HCT116 (cell line): ENCODE results near the gene CDCA4. TPM values are rescaled to one million over a fixed set of nuclear protein-coding genes. Genes with fewer than 3 reads are reported as not detected.
A peak's percentile ranks its signal among the peaks of the same experiment; 100 is the strongest.

Experiments
- ATAC-seq: fragments of 200-7000 bp; cut with Tn5 transposase; 2 replicates; pipeline ENCODE4 v1.9.1; 2020; ENCODE audit warnings: mild to moderate bottlenecking, moderate library complexity
- BruUV-seq: library from RNA; stranded (reverse); fragments of 400-500 nt; replicated peaks from 2 replicates; lab custom pipeline; 2021; lab: Mats Ljungman, UMichigan
- CTCF ChIA-PET: fragments of 300-600 bp; sonication (Branson Sonifier 250); formaldehyde crosslinking; loops from one replicate; lab custom pipeline; 2021; ENCODE audit warnings: antibody characterized with exemption; lab: Charles Lee
- POLR2A ChIA-PET: fragments of 300-600, 350-600 bp; sonication (Branson Sonifier 250); formaldehyde crosslinking; loops from one replicate; lab custom pipeline; 2021; ENCODE audit warnings: antibody characterized with exemption; lab: Charles Lee
- RAD21 ChIA-PET, 2 experiments: fragments of 300-600 bp; sonication (Branson Sonifier 250); formaldehyde crosslinking; loops; one replicate each; lab custom pipeline; 2023; ENCODE audit warnings: low total read pairs in 2 of 2; ENCODE audit not compliant: uncharacterized antibody in 2 of 2, unreplicated experiment in 2 of 2, low non-redundant PET in 1 of 2; lab: Charles Lee
- DNase-seq: peaks from one replicate; pipeline ENCODE4 v3.0.0-alpha.2; 2010; ENCODE audit warnings: low read depth, low spot score
- H2AFZ ChIP-seq: fragments of 200-600 bp; shearing (Covaris generic), sonication (generic); 2 replicates; pipeline ENCODE4 v1.6.1; 2017; ENCODE audit warnings: low read depth, mixed run types, mixed read lengths, antibody characterized with exemption, low read length; ENCODE audit not compliant: poor library complexity, severe bottlenecking
- H3K27ac ChIP-seq: 2 replicates; pipeline ENCODE4 v1.5.1; 2012; ENCODE audit warnings: low read depth, low read length
- H3K27me3 ChIP-seq: fragments of 200-600 bp; sonication (generic); 2 replicates; pipeline ENCODE4 v1.6.1; 2016; ENCODE audit warnings: mixed run types, low read length, mixed read lengths; ENCODE audit not compliant: insufficient read depth
- H3K36me3 ChIP-seq, 2 experiments: fragments of 200-500 bp in 1 of 2; fragments of 200-600 bp in 1 of 2; sonication (Bioruptor generic) in 1 of 2; sonication (generic) in 1 of 2; 2 replicates each; pipeline versions ENCODE4 v1.5.1 to v1.6.1; 2014 to 2016; ENCODE audit warnings: low read length in 2 of 2, inconsistent platforms in 1 of 2, mixed read lengths in 1 of 2, mixed run types in 1 of 2; ENCODE audit not compliant: insufficient read depth in 2 of 2, control insufficient read depth in 1 of 2
- H3K4me1 ChIP-seq, 2 experiments: fragments of 200-600 bp in 1 of 2; sonication (generic) in 1 of 2; 2 replicates each; pipeline versions ENCODE4 v1.5.1 to v1.6.1; 2012 to 2017; ENCODE audit warnings: low read length in 2 of 2, inconsistent platforms in 1 of 2, mild to moderate bottlenecking in 1 of 2, mixed read lengths in 1 of 2, mixed run types in 1 of 2, moderate library complexity in 1 of 2; ENCODE audit not compliant: insufficient read depth in 2 of 2, control insufficient read depth in 1 of 2
- H3K4me2 ChIP-seq: fragments of 200-600 bp; sonication (generic); 2 replicates; pipeline ENCODE4 v1.6.1; 2017; ENCODE audit warnings: mixed run types, low read length, mixed read lengths
- H3K4me3 ChIP-seq, 2 experiments: fragments of 200-600 bp in 1 of 2; sonication (generic) in 1 of 2; replicated peaks in 1 of 2; 2 replicates each; pipeline ENCODE4 v1.5.1; 2011 to 2016; ENCODE audit warnings: low read length in 2 of 2, control low read depth in 1 of 2, low read depth in 1 of 2, mild to moderate bottlenecking in 1 of 2, mixed read lengths in 1 of 2, mixed run types in 1 of 2
- H3K79me2 ChIP-seq: fragments of 200-600 bp; sonication (generic); 2 replicates; pipeline ENCODE4 v1.6.1; 2017; ENCODE audit warnings: mild to moderate bottlenecking, mixed run types, low read length, moderate library complexity, mixed read lengths; ENCODE audit not compliant: insufficient read depth
- H3K9ac ChIP-seq: fragments of 200-600 bp; sonication (generic); 2 replicates; pipeline ENCODE4 v1.6.1; 2016; ENCODE audit warnings: low read length, mixed read lengths
- H3K9me2 ChIP-seq: fragments of 200-600 bp; sonication (generic), shearing (Covaris generic); 2 replicates; pipeline ENCODE4 v1.6.1; 2017; ENCODE audit warnings: mixed run types, mild to moderate bottlenecking, moderate library complexity; ENCODE audit not compliant: insufficient read depth
- H3K9me3 ChIP-seq, 2 experiments: fragments of 200-500 bp in 1 of 2; fragments of 200-600 bp in 1 of 2; sonication (Bioruptor generic) in 1 of 2; sonication (generic) in 1 of 2; 2 replicates each; pipeline ENCODE4 v1.6.1; 2014 to 2017; ENCODE audit warnings: low read length in 2 of 2, mixed read lengths in 2 of 2, inconsistent platforms in 1 of 2, low read depth in 1 of 2, mild to moderate bottlenecking in 1 of 2, mixed run types in 1 of 2, moderate library complexity in 1 of 2; ENCODE audit not compliant: control insufficient read depth in 1 of 2, insufficient read depth in 1 of 2
- H4K20me1 ChIP-seq: fragments of 200-600 bp; sonication (generic), shearing (Covaris generic); 2 replicates; pipeline ENCODE4 v1.6.1; 2017; ENCODE audit warnings: mixed run types, mild to moderate bottlenecking, moderate library complexity; ENCODE audit not compliant: insufficient read depth
- ATF3 ChIP-seq: IDR thresholded peaks from 2 replicates; pipeline ENCODE4 v1.6.1; 2012
- CBX3 ChIP-seq: IDR thresholded peaks from 2 replicates; pipeline ENCODE4 v1.6.1; 2012; ENCODE audit warnings: low read depth
- CEBPB ChIP-seq: IDR thresholded peaks from 2 replicates; pipeline ENCODE4 v1.6.1; 2012; ENCODE audit warnings: low read depth
- CTCF ChIP-seq, 3 experiments: fragments of 200-600 bp in 1 of 3; sonication (generic) in 1 of 3; IDR thresholded peaks in 2 of 3; conservative IDR thresholded peaks in 1 of 3; 2 replicates each; pipeline ENCODE4 v1.5.1; 2012 to 2017; ENCODE audit warnings: low read depth in 2 of 3, low read length in 2 of 3, antibody characterized with exemption in 1 of 3, borderline replicate concordance in 1 of 3, control low read depth in 1 of 3, mild to moderate bottlenecking in 1 of 3, mixed read lengths in 1 of 3, mixed run types in 1 of 3, moderate library complexity in 1 of 3; ENCODE audit not compliant: insufficient read depth in 1 of 3
- ELF1 ChIP-seq: IDR thresholded peaks from 2 replicates; pipeline ENCODE4 v1.6.1; 2012; ENCODE audit warnings: low read depth, borderline replicate concordance
- EZH2 ChIP-seq: fragments of 200-600 bp; sonication (generic); IDR thresholded peaks from 2 replicates; pipeline ENCODE4 v1.6.1; 2017; ENCODE audit warnings: antibody characterized with exemption, mixed run types
- EZH2phosphoT487 ChIP-seq: fragments of 200-600 bp; IDR thresholded peaks from 2 replicates; pipeline ENCODE4 v1.6.1; 2018; ENCODE audit warnings: antibody characterized with exemption, borderline replicate concordance
- JUND ChIP-seq: IDR thresholded peaks from 2 replicates; pipeline ENCODE4 v1.6.1; 2012
- MAX ChIP-seq: IDR thresholded peaks from 2 replicates; pipeline ENCODE4 v1.6.1; 2012
- POLR2A ChIP-seq: IDR thresholded peaks from 2 replicates; pipeline ENCODE4 v1.7.0; 2011; ENCODE audit warnings: borderline replicate concordance; ENCODE audit not compliant: insufficient read depth, insufficient read length; ENCODE audit errors: extremely low read depth
- RAD21 ChIP-seq: IDR thresholded peaks from 2 replicates; pipeline ENCODE4 v1.6.1; 2012; ENCODE audit warnings: low read depth, mild to moderate bottlenecking
- REST ChIP-seq: IDR thresholded peaks from 2 replicates; pipeline ENCODE4 v1.6.1; 2012; ENCODE audit warnings: low read depth
- SIN3A ChIP-seq: IDR thresholded peaks from 2 replicates; pipeline ENCODE4 v1.6.1; 2012; ENCODE audit warnings: low read depth
- SP1 ChIP-seq: IDR thresholded peaks from 2 replicates; pipeline ENCODE4 v1.6.1; 2012; ENCODE audit warnings: low read depth
- SRF ChIP-seq: IDR thresholded peaks from 2 replicates; pipeline ENCODE4 v1.6.1; 2012; ENCODE audit warnings: low read depth
- TCF7L2 ChIP-seq: IDR thresholded peaks from 2 replicates; pipeline ENCODE4 v1.7.0; 2011; ENCODE audit warnings: borderline replicate concordance, inconsistent platforms; ENCODE audit not compliant: insufficient read depth, insufficient read length; ENCODE audit errors: extremely low read depth
- ZBTB33 ChIP-seq: IDR thresholded peaks from 2 replicates; pipeline ENCODE4 v1.6.1; 2011; ENCODE audit warnings: mild to moderate bottlenecking, low read length, moderate library complexity; ENCODE audit not compliant: insufficient replicate concordance; ENCODE audit errors: extremely low read depth
- ZFX ChIP-seq: fragments of 450-650 bp; IDR thresholded peaks from 2 replicates; pipeline ENCODE4 v1.6.1; 2017
- ZNF274 ChIP-seq: fragments of 200-500 bp; sonication (Bioruptor generic); IDR thresholded peaks from 2 replicates; pipeline ENCODE4 v1.6.1; 2014; ENCODE audit warnings: mild to moderate bottlenecking, low read depth, low read length, inconsistent platforms
- intact Hi-C: fragments of 100-400 bp; cut with micrococcal nuclease; formaldehyde crosslinking; loops from 2 replicates; pipeline ENCODE4 v1.10.0; 2022
- total RNA-seq: library from RNA; stranded (reverse); gene quantifications from one replicate; pipeline ENCODE4 v1.2.1, GENCODE V29; 2021; ENCODE audit not compliant: unreplicated experiment

The CDCA4 gene
- total RNA-seq, 1 experiment from 2014 or later: 62.4 TPM

GRCh38 chr14:104966261-104966865 is 54.5 kb downstream of the CDCA4 start:
- Histone ChIP-seq H3K4me3 (no peak overlapping the region), H3K9ac (peak overlapping the region; percentile 80; the same call in 1 of the 2 replicates), H3K9me2 (no peaks in the 10 kb centered on the region), H3K4me1 (peaks cover 40 to 50% of the 10 kb centered on the region in 2 experiments), H2AFZ (no peak overlapping the region), H3K27ac (no peak overlapping the region), H3K79me2 (no peaks in the 10 kb centered on the region), H4K20me1 (no peaks in the 10 kb centered on the region)
- ChIA-PET CTCF (interaction anchor here (1.3 kb wide), 1 partner anchor 79 kb away, joined by 3 read pairs; no protein-coding TSS in a partner anchor), POLR2A (no interaction called here)
- TF ChIP-seq ELF1 (no peak), ZFX (no peak), EZH2phosphoT487 (no peak), SRF (no peak), EZH2 (no peak), TCF7L2 (no peak), SP1 (no peak), REST (no peak), ATF3 (no peak), ZBTB33 (no peak), RAD21 (no peak), MAX (no peak), CBX3 (no peak), POLR2A (no peak), CEBPB (no peak), JUND (no peak), ZNF274 (no peak), SIN3A (no peak), CTCF (IDR thresholded peaks at IDR 0.05 in 2 of 3, conservative IDR thresholded peaks at IDR 0.05 in 1 of 3; ENCODE audit: borderline replicate concordance in 1 of 3, insufficient read depth in 1 of 3, low read depth in 2 of 3, low read length in 2 of 3) (no peak)
- TF ChIP-seq, all 23 proteins: peak for 0
- ATAC-seq (no peak), DNase-seq (no peak)
- RAD21 ChIA-PET: no interaction called here
- no peaks in the 10 kb centered on the region for H3K9me3 ChIP-seq
- no peaks in the 10 kb centered on the region; a peak in 1 of 4 replicates for H3K36me3 ChIP-seq
- no TSS peak for BruUV-seq
- intact Hi-C loops: no loop called here
- H3K27me3 ChIP-seq: no peaks in the 10 kb centered on the region
- H3K4me2 ChIP-seq: peak overlapping the region; percentile 90
